Liver (tissue), 9 donors: ENCODE data around the gene ARSB. TPM values are rescaled to one million over a fixed set of nuclear protein-coding genes. Genes with fewer than 3 reads are reported as not detected.

Experiments used
- DNase-seq: peaks from one replicate; pipeline ENCODE4 v3.0.0-alpha.2; 2017; ENCODE audit warnings: low spot score
- H3K27ac ChIP-seq, 2 donors: one replicate each; pipeline ENCODE4 v1.7.0; 2013; ENCODE audit warnings: inconsistent platforms in 2 of 2, low read length in 2 of 2, control low read depth in 1 of 2, low read depth in 1 of 2, mild to moderate bottlenecking in 1 of 2
- H3K27me3 ChIP-seq, 4 donors: one replicate each; pipeline versions ENCODE4 v1.6.1 to v1.7.0; 2013; ENCODE audit warnings: low read length in 3 of 4, inconsistent platforms in 1 of 4, mild to moderate bottlenecking in 1 of 4, moderate library complexity in 1 of 4; ENCODE audit not compliant: control insufficient read depth in 4 of 4, insufficient read depth in 4 of 4
- H3K36me3 ChIP-seq, 4 donors: one replicate each; pipeline versions ENCODE4 v1.6.1 to v1.7.0; 2013; ENCODE audit warnings: low read length in 3 of 4, mild to moderate bottlenecking in 3 of 4, low read depth in 1 of 4, moderate library complexity in 1 of 4; ENCODE audit not compliant: control insufficient read depth in 4 of 4, insufficient read depth in 3 of 4
- H3K4me1 ChIP-seq, 4 donors: one replicate each; pipeline versions ENCODE4 v1.6.1 to v1.7.0; 2013; ENCODE audit warnings: low read length in 3 of 4, mild to moderate bottlenecking in 3 of 4, moderate library complexity in 1 of 4; ENCODE audit not compliant: control insufficient read depth in 4 of 4, insufficient read depth in 4 of 4
- H3K4me3 ChIP-seq, 3 donors: one replicate each; pipeline versions ENCODE4 v1.6.1 to v1.7.0; 2013; ENCODE audit warnings: low read length in 3 of 3, control low read depth in 1 of 3, low read depth in 1 of 3, mild to moderate bottlenecking in 1 of 3
- H3K9ac ChIP-seq, 2 donors: one replicate each; pipeline ENCODE4 v1.7.0; 2013; ENCODE audit warnings: low read length in 2 of 2, mild to moderate bottlenecking in 2 of 2, moderate library complexity in 2 of 2, control low read depth in 1 of 2, low read depth in 1 of 2
- H3K9me3 ChIP-seq, 4 donors: one replicate each; pipeline versions ENCODE4 v1.6.1 to v1.7.0; 2013; ENCODE audit warnings: low read length in 3 of 4; ENCODE audit not compliant: control insufficient read depth in 4 of 4
- EGR1 ChIP-seq, 2 donors: IDR thresholded peaks; 2 replicates each; pipeline ENCODE4 v1.6.1; 2016 to 2018; ENCODE audit warnings: antibody characterized with exemption in 2 of 2, low read depth in 2 of 2
- FOXA1 ChIP-seq: IDR thresholded peaks from 2 replicates; pipeline ENCODE4 v1.6.1; 2016; ENCODE audit warnings: antibody characterized with exemption
- FOXA2 ChIP-seq: IDR thresholded peaks from 2 replicates; pipeline ENCODE4 v1.6.1; 2016; ENCODE audit warnings: antibody characterized with exemption
- HNF4A ChIP-seq, 2 donors: conservative IDR thresholded peaks; 2 replicates each; pipeline ENCODE4 v1.6.1; 2016; ENCODE audit warnings: antibody characterized with exemption in 2 of 2, mild to moderate bottlenecking in 2 of 2
- HNF4G ChIP-seq: IDR thresholded peaks from 2 replicates; pipeline ENCODE4 v1.6.1; 2016; ENCODE audit warnings: antibody characterized with exemption
- JUND ChIP-seq, 2 donors: IDR thresholded peaks; 2 replicates each; pipeline ENCODE4 v1.6.1; 2016; ENCODE audit warnings: antibody characterized with exemption in 2 of 2
- NR2F2 ChIP-seq: IDR thresholded peaks from 2 replicates; pipeline ENCODE4 v1.6.1; 2016; ENCODE audit warnings: antibody characterized with exemption
- RAD21 ChIP-seq, 2 donors: IDR thresholded peaks; 2 replicates each; pipeline ENCODE4 v1.6.1; 2016; ENCODE audit warnings: antibody characterized with exemption in 2 of 2, mild to moderate bottlenecking in 2 of 2
- RXRA ChIP-seq, 2 donors: IDR thresholded peaks; 2 replicates each; pipeline ENCODE4 v1.6.1; 2017 to 2018; ENCODE audit warnings: antibody characterized with exemption in 2 of 2, mild to moderate bottlenecking in 1 of 2
- SP1 ChIP-seq: IDR thresholded peaks from 2 replicates; pipeline ENCODE4 v1.6.1; 2018; ENCODE audit warnings: antibody characterized with exemption, mild to moderate bottlenecking
- TAF1 ChIP-seq: conservative IDR thresholded peaks from 2 replicates; pipeline ENCODE4 v1.6.1; 2016; ENCODE audit warnings: antibody characterized with exemption, mild to moderate bottlenecking
- YY1 ChIP-seq: IDR thresholded peaks from 2 replicates; pipeline ENCODE4 v1.6.1; 2016; ENCODE audit warnings: antibody characterized with exemption, mild to moderate bottlenecking
- WGBS: extraction: QIAGEN DNeasy Blood & Tissue Kit; methylation state at CpG from one replicate; pipeline ENCODE4 v1.1.7; 2013; 5-methylcytosine and 5-hydroxymethylcytosine counted together
- polyA plus RNA-seq, 2 donors: library from polyadenylated mRNA; stranded (reverse) in 1 of 2; unstranded in 1 of 2; fragments of 200-250 nt in 1 of 2; fragments of >200 nt in 1 of 2; fragmentation: Nextera tagmentation in 1 of 2; extraction: Ambion mirVana in 1 of 2; gene quantifications; one replicate each; pipeline versions ENCODE4 v1.2.1 to v1.2.3, GENCODE V29; 2013 to 2015
- total RNA-seq, 2 donors: library from RNA; depleted of rRNA; stranded (reverse); fragments of >200 nt; gene quantifications; one replicate each; pipeline ENCODE4 v1.2.3, GENCODE V29; 2014
- TF ChIP-seq, protein P1 (sequence below): IDR thresholded peaks from 2 replicates; pipeline ENCODE4 v1.6.1; 2016; ENCODE audit warnings: antibody characterized with exemption
- TF ChIP-seq, protein P2 (sequence below): fragments of 150-350 bp; IDR thresholded peaks from 2 replicates; pipeline ENCODE4 v1.5.1; 2017; ENCODE audit warnings: improper control_type of control experiment, low read depth, low read length; ENCODE audit not compliant: missing input control
- TF ChIP-seq, protein P3 (sequence below): IDR thresholded peaks from 2 replicates; pipeline ENCODE4 v1.6.1; 2016; ENCODE audit warnings: antibody characterized with exemption, mild to moderate bottlenecking
- TF ChIP-seq, protein P4 (sequence below): IDR thresholded peaks from 2 replicates; pipeline ENCODE4 v1.6.1; 2016; ENCODE audit warnings: antibody characterized with exemption
- TF ChIP-seq, protein P5 (sequence below): IDR thresholded peaks from 2 replicates; pipeline ENCODE4 v1.6.1; 2016; ENCODE audit warnings: antibody characterized with exemption
- donor health status: healthy.
- donor health status: healthy.
- donor health status: healthy.
- donor health status: healthy.
- donor health status: healthy.

The ARSB gene
- total and polyA plus RNA-seq, 4 donors = 3.5 to 26.2 (median 8.7) TPM

DNA sequence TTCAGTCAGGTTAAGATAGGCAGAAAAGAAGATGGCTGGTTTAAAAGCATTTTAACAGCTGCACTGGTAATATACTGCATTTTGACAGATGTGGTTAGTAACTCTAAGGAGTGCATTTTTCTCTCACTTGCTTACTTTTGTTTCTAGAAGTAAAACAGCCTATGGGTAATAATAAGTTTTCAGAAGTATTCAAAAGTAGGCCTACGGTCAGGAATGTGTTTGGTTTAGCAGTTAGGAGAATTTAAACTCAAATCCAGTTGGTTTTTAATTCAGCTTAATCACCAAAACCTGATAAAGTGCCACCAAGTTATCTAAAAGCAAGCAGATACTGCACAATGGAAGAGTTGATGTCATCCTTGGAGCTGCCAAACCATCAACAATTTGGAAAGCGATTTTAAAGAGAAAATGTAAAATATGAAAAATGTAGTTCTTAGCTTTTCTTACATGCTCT is 160.3 kb downstream of the ARSB start:
- Histone ChIP-seq H3K9me3 (no peaks in the 10 kb centered on the region), H3K4me3 (no peak overlapping the region), H3K4me1 (peaks cover 0 to 1% (median under 1%) of the 10 kb centered on the region in 4 donors), H3K36me3 (peaks cover 0 to 2% (median under 1%) of the 10 kb centered on the region in 4 donors), H3K9ac (no peak overlapping the region), H3K27ac (no peak overlapping the region), H3K27me3 (no peaks in the 10 kb centered on the region)
- WGBS = 84% methylated on average over 2 of the region's 2 CpGs
- TF ChIP-seq FOXA2 = no peak
- TF ChIP-seq, protein P1, sequence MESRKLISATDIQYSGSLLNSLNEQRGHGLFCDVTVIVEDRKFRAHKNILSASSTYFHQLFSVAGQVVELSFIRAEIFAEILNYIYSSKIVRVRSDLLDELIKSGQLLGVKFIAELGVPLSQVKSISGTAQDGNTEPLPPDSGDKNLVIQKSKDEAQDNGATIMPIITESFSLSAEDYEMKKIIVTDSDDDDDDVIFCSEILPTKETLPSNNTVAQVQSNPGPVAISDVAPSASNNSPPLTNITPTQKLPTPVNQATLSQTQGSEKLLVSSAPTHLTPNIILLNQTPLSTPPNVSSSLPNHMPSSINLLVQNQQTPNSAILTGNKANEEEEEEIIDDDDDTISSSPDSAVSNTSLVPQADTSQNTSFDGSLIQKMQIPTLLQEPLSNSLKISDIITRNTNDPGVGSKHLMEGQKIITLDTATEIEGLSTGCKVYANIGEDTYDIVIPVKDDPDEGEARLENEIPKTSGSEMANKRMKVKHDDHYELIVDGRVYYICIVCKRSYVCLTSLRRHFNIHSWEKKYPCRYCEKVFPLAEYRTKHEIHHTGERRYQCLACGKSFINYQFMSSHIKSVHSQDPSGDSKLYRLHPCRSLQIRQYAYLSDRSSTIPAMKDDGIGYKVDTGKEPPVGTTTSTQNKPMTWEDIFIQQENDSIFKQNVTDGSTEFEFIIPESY = no peak
- TF ChIP-seq YY1 = no peak
- TF ChIP-seq, protein P2, sequence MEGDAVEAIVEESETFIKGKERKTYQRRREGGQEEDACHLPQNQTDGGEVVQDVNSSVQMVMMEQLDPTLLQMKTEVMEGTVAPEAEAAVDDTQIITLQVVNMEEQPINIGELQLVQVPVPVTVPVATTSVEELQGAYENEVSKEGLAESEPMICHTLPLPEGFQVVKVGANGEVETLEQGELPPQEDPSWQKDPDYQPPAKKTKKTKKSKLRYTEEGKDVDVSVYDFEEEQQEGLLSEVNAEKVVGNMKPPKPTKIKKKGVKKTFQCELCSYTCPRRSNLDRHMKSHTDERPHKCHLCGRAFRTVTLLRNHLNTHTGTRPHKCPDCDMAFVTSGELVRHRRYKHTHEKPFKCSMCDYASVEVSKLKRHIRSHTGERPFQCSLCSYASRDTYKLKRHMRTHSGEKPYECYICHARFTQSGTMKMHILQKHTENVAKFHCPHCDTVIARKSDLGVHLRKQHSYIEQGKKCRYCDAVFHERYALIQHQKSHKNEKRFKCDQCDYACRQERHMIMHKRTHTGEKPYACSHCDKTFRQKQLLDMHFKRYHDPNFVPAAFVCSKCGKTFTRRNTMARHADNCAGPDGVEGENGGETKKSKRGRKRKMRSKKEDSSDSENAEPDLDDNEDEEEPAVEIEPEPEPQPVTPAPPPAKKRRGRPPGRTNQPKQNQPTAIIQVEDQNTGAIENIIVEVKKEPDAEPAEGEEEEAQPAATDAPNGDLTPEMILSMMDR = no peak
- TF ChIP-seq HNF4G = no peak
- TF ChIP-seq HNF4A (conservative IDR thresholded peaks at IDR 0.05) = no peak
- no peak for TF ChIP-seq NR2F2
- TF ChIP-seq SP1 = no peak
- TF ChIP-seq TAF1 = no peak
- TF ChIP-seq RXRA (IDR thresholded peaks at IDR 0.05) = no peak
- TF ChIP-seq, protein P3, sequence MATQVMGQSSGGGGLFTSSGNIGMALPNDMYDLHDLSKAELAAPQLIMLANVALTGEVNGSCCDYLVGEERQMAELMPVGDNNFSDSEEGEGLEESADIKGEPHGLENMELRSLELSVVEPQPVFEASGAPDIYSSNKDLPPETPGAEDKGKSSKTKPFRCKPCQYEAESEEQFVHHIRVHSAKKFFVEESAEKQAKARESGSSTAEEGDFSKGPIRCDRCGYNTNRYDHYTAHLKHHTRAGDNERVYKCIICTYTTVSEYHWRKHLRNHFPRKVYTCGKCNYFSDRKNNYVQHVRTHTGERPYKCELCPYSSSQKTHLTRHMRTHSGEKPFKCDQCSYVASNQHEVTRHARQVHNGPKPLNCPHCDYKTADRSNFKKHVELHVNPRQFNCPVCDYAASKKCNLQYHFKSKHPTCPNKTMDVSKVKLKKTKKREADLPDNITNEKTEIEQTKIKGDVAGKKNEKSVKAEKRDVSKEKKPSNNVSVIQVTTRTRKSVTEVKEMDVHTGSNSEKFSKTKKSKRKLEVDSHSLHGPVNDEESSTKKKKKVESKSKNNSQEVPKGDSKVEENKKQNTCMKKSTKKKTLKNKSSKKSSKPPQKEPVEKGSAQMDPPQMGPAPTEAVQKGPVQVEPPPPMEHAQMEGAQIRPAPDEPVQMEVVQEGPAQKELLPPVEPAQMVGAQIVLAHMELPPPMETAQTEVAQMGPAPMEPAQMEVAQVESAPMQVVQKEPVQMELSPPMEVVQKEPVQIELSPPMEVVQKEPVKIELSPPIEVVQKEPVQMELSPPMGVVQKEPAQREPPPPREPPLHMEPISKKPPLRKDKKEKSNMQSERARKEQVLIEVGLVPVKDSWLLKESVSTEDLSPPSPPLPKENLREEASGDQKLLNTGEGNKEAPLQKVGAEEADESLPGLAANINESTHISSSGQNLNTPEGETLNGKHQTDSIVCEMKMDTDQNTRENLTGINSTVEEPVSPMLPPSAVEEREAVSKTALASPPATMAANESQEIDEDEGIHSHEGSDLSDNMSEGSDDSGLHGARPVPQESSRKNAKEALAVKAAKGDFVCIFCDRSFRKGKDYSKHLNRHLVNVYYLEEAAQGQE = no peak
- TF ChIP-seq, protein P4, sequence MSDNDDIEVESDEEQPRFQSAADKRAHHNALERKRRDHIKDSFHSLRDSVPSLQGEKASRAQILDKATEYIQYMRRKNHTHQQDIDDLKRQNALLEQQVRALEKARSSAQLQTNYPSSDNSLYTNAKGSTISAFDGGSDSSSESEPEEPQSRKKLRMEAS = no peak
- TF ChIP-seq EGR1 (IDR thresholded peaks at IDR 0.05; ENCODE audit: low read depth in 2 of 2) = no peak
- TF ChIP-seq JUND (IDR thresholded peaks at IDR 0.05) = no peak
- TF ChIP-seq, protein P5, sequence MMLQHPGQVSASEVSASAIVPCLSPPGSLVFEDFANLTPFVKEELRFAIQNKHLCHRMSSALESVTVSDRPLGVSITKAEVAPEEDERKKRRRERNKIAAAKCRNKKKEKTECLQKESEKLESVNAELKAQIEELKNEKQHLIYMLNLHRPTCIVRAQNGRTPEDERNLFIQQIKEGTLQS = no peak
- no peak for TF ChIP-seq RAD21 (IDR thresholded peaks at IDR 0.05)
- DNase-seq = no peak

DNA sequence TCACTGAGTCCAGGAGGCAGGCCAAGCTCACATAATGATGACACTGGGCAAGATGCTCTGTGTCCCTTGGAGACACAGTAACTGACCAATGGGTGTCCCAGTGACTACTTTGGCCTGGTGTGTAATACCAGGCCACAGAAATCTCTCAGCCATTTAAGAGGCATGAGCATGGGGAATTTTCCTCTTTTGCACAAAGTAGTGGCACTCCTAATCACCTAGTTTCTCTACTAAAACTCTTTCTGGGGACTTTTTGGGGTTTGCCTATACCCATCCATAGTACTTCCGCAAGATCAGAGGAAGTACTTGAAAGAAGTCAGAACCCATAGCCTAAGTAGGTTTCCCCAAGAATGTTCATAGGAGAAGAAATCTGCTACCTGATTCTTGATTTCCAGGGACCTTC is 161.9 kb downstream of the ARSB start:
- TF ChIP-seq RXRA (IDR thresholded peaks at IDR 0.05) (no peak), RAD21 (IDR thresholded peaks at IDR 0.05) (no peak), YY1 (no peak), HNF4G (no peak), TAF1 (no peak), SP1 (no peak), FOXA2 (no peak), FOXA1 (no peak)
- TF ChIP-seq, protein P2 = no peak
- peaks cover 0 to 2% (median under 1%) of the 10 kb centered on the region in 4 donors for H3K36me3 ChIP-seq
- H3K9ac ChIP-seq = no peak overlapping the region
- no peak for DNase-seq
- no peak overlapping the region for H3K27ac ChIP-seq
- H3K4me3 ChIP-seq = no peak overlapping the region
- H3K9me3 ChIP-seq = no peaks in the 10 kb centered on the region
- peaks cover 0 to 1% (median 0%) of the 10 kb centered on the region in 4 donors for H3K4me1 ChIP-seq
- H3K27me3 ChIP-seq = no peaks in the 10 kb centered on the region
- WGBS = 100% methylated on average over 1 of the region's 1 CpG
